Tibial nerve (tissue), 4 donors: ENCODE measurements around the gene MELK. TPM values are rescaled to one million over a fixed set of nuclear protein-coding genes. Genes with fewer than 3 reads are reported as not detected.
A peak's percentile ranks its signal among the peaks of the same experiment; 100 is the strongest.

Experiments
- DNase-seq, 2 donors: peaks; one replicate each; pipeline ENCODE4 v3.0.0-alpha.2; 2019; ENCODE audit warnings: low spot score in 2 of 2
- H3K27ac ChIP-seq, 4 donors: fragments of 200-600 bp; sonication (generic) in 3 of 4; one replicate each; pipeline ENCODE4 v1.5.1; 2017 to 2019; ENCODE audit warnings: mild to moderate bottlenecking in 1 of 4
- H3K27me3 ChIP-seq, 2 donors: fragments of 200-600 bp; sonication (generic) in 1 of 2; one replicate each; pipeline versions ENCODE4 v1.5.1 to v1.6.0; 2017 to 2019
- H3K36me3 ChIP-seq, 3 donors: fragments of 200-600 bp; sonication (generic); one replicate each; pipeline ENCODE4 v1.5.1; 2018 to 2019
- H3K4me1 ChIP-seq, 4 donors: fragments of 200-600 bp; sonication (generic) in 3 of 4; one replicate each; pipeline ENCODE4 v1.5.1; 2017 to 2019
- H3K4me3 ChIP-seq, 4 donors: fragments of 200-600 bp; sonication (generic) in 3 of 4; one replicate each; pipeline ENCODE4 v1.5.1; 2017 to 2019; ENCODE audit warnings: mild to moderate bottlenecking in 1 of 4, moderate library complexity in 1 of 4
- H3K9me3 ChIP-seq, 4 donors: fragments of 200-600 bp; sonication (generic) in 3 of 4; one replicate each; pipeline ENCODE4 v1.5.1; 2017 to 2019
- CTCF ChIP-seq, 5 experiments: fragments of 200-600 bp in 3 of 5; fragments of 450-650 bp in 2 of 5; sonication (generic) in 3 of 5; IDR thresholded peaks; one replicate each; pipeline ENCODE4 v1.5.1; 2016 to 2019; ENCODE audit warnings: antibody characterized with exemption in 5 of 5, mild to moderate bottlenecking in 3 of 5, moderate library complexity in 2 of 5
- EP300 ChIP-seq, 2 donors: sonication (generic); formaldehyde crosslinking; IDR thresholded peaks; one replicate each; pipeline ENCODE4 v1.6.1; 2017; ENCODE audit warnings: antibody characterized with exemption in 2 of 2, mild to moderate bottlenecking in 1 of 2
- POLR2A ChIP-seq, 2 donors: fragments of 450-650 bp; IDR thresholded peaks; one replicate each; pipeline ENCODE4 v1.6.1; 2017; ENCODE audit warnings: antibody characterized with exemption in 2 of 2, mild to moderate bottlenecking in 2 of 2, moderate library complexity in 2 of 2
- WGBS, 2 donors: methylation state at CpG; one replicate each; pipeline ENCODE4 v1.1.5; 2018; 5-methylcytosine and 5-hydroxymethylcytosine counted together
- total RNA-seq, 4 donors: library from RNA; depleted of rRNA; stranded (reverse); fragments of >200 nt; gene quantifications; one replicate each; pipeline ENCODE4 v1.1.0, GENCODE V29; 2016

Gene MELK
- total RNA-seq, 4 donors from 2014 or later, result 0.22 to 1.2 (median 0.60) TPM; not detected in 1

DNA sequence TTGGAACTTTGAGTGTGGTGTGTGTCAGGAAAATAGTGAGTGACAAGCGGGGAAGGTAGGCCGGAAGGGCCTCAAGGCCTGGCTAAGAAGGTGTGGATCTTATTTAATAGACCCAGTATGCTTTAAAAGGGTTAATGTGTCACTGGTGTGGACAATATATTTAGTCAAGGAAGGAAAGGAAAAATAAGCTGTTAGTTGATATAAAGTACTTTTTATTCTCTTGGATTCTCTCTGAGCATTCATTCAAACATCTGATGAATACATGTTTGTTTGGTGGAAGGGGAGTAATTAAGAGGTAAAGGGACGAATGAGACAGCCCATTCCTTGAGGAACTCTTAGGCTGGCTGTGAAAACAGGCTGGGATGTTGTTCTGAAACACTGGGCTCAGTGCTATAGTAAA, 98.9 kb downstream of the MELK start:
- TF ChIP-seq CTCF (IDR thresholded peaks at IDR 0.05) (no peak), POLR2A (IDR thresholded peaks at IDR 0.05) (no peak), EP300 (IDR thresholded peaks at IDR 0.05) (no peak)
- H3K9me3 ChIP-seq, result no peaks in the 10 kb centered on the region
- no peaks in the 10 kb centered on the region for H3K4me1 ChIP-seq
- no peaks in the 10 kb centered on the region for H3K36me3 ChIP-seq
- no peaks in the 10 kb centered on the region for H3K27me3 ChIP-seq
- H3K4me3 ChIP-seq, result no peak overlapping the region
- no peak for DNase-seq
- WGBS, 2 donors, result 71 to 78% methylated on average over 3 of the region's 3 CpGs
- H3K27ac ChIP-seq, result no peak overlapping the region

DNA sequence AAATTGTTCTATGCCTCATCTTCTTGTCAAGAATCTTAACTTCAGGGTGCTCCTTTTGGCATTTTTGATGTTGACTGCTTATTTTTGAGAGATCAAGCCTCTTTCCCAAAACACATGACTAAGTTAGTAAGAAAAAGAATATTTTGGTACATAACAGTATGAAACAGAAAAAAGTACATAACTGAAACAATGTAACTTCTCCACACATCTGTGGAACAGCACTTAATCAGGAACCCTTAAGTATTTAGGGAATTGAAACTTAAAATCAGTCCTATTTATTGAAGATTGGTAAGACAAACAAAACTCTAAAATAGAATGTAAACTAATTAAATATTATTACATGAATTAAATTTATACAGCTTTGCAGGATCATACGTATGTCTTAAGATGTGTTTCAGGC, 103.4 kb downstream of the MELK start:
- no peak for DNase-seq
- Histone ChIP-seq H3K4me3 (no peak overlapping the region), H3K9me3 (no peaks in the 10 kb centered on the region), H3K27ac (peak overlapping the region in 1 of 4 donors; percentile 31), H3K36me3 (no peaks in the 10 kb centered on the region), H3K4me1 (no peaks in the 10 kb centered on the region), H3K27me3 (no peaks in the 10 kb centered on the region)
- WGBS, 2 donors, result 66 to 80% methylated on average over 1 of the region's 1 CpG
- TF ChIP-seq CTCF (IDR thresholded peaks at IDR 0.05) (no peak), EP300 (IDR thresholded peaks at IDR 0.05) (no peak)

DNA sequence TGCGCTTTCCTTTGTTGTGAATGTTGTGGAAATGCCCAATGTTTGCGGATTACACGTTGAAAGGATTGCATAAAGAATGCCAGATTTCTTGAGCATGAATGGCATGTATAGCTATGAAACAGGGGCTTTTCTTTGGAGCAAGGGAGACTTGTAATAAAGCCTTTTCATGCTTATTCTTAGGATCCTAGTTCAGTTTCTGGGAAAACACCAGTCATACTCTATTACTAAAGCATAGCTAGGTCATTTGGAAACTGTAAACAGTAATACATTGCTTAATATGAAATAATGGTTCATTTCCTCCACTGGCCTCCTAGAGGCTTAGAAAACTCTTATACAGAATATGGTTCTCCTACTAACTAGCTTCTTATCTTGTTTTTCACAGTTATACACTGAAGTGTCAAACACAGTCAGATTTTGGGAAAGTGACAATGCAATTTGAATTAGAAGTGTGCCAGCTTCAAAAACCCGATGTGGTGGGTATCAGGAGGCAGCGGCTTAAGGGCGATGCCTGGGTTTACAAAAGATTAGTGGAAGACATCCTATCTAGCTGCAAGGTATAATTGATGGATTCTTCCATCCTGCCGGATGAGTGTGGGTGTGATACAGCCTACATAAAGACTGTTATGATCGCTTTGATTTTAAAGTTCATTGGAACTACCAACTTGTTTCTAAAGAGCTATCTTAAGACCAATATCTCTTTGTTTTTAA, 104.2 kb downstream of the MELK start:
- no peaks in the 10 kb centered on the region for H3K27me3 ChIP-seq
- H3K27ac ChIP-seq, result peak overlapping the region in 1 of 4 donors; percentile 31
- peaks cover 0 to 8% (median 2%) of the 10 kb centered on the region in 4 donors for H3K9me3 ChIP-seq
- no peak overlapping the region for H3K4me3 ChIP-seq
- no peak for DNase-seq
- no peaks in the 10 kb centered on the region for H3K4me1 ChIP-seq
- no peaks in the 10 kb centered on the region for H3K36me3 ChIP-seq
- 57% methylated on average over 8 of the region's 8 CpGs for WGBS, 2 donors
- no peak for TF ChIP-seq EP300 (IDR thresholded peaks at IDR 0.05)
- no peak for TF ChIP-seq POLR2A (IDR thresholded peaks at IDR 0.05)
- no peak for TF ChIP-seq CTCF (IDR thresholded peaks at IDR 0.05)

- no peak for DNase-seq
Measured at GRCh38 chr9:36677611-36678010, 104.9 kb downstream of the MELK start.

More at GRCh38 chr9:36677611-36678010, 104.9 kb downstream of the MELK start:
- no peak overlapping the region for H3K4me3 ChIP-seq
- 56 to 62% methylated on average over 2 of the region's 2 CpGs for WGBS, 2 donors
- H3K4me1 ChIP-seq, result no peaks in the 10 kb centered on the region
- no peaks in the 10 kb centered on the region for H3K27me3 ChIP-seq
- no peaks in the 10 kb centered on the region for H3K36me3 ChIP-seq
- peaks cover 0 to 12% (median 4%) of the 10 kb centered on the region in 4 donors for H3K9me3 ChIP-seq
- no peak overlapping the region for H3K27ac ChIP-seq
- no peak for TF ChIP-seq POLR2A (IDR thresholded peaks at IDR 0.05)
- no peak for TF ChIP-seq CTCF (IDR thresholded peaks at IDR 0.05)
- TF ChIP-seq EP300 (IDR thresholded peaks at IDR 0.05), result no peak
